ENCODE results near the gene HSD17B3.

Gene HSD17B3

DNA sequence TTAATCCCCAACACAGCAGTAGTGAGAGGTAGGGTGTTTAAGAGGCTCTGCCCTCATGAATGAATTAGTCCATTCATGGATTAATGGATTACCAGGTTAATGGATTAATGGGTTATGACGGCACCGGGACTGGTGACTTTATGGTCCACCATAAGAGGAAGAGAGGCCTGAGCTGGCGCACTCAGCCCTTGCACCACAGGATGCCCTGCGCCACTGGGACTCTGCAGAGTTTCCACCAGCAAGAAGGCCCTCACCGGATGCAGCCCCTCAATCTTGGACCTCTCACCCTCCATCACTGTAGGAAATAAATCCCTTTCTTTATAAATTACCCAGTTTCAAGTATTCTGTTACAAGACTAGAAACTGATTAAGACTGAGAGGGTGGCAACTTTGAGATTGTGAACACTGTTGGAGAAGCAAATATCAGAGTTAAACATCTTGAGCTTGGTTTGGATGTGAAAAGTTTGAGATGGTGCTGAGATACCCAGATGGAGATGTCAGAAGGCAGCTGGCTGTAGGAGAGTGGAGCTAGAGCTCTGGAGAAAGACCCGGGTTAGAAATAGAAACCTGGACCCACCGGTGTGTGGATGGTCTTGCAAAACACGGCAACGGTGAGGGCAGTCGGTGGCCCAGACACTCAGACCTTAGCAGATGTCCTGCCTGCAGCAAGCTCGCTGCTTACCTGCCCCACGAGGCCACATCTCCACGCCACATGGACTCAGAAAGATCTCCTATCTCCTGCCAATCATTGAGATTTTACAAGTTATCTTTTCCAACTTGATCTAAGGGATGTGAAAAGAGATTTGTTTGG lies 98.8 kb downstream of the HSD17B3 start:
- no peaks in the 10 kb centered on the region for H3K27me3 ChIP-seq
- no peaks in the 10 kb centered on the region for H3K9me3 ChIP-seq
- H3K4me1 ChIP-seq (ENCODE audit: control insufficient read depth in 1 of 2, insufficient read depth in 1 of 2, low read depth in 1 of 2, low read length in 1 of 2), result no peaks in the 10 kb centered on the region
- no peak overlapping the region for H3K4me3 ChIP-seq (ENCODE audit: low read depth in 1 of 2, low read length in 1 of 2)
- no peak overlapping the region for H3K27ac ChIP-seq
- TF ChIP-seq, protein P1, sequence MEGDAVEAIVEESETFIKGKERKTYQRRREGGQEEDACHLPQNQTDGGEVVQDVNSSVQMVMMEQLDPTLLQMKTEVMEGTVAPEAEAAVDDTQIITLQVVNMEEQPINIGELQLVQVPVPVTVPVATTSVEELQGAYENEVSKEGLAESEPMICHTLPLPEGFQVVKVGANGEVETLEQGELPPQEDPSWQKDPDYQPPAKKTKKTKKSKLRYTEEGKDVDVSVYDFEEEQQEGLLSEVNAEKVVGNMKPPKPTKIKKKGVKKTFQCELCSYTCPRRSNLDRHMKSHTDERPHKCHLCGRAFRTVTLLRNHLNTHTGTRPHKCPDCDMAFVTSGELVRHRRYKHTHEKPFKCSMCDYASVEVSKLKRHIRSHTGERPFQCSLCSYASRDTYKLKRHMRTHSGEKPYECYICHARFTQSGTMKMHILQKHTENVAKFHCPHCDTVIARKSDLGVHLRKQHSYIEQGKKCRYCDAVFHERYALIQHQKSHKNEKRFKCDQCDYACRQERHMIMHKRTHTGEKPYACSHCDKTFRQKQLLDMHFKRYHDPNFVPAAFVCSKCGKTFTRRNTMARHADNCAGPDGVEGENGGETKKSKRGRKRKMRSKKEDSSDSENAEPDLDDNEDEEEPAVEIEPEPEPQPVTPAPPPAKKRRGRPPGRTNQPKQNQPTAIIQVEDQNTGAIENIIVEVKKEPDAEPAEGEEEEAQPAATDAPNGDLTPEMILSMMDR (IDR thresholded peaks at IDR 0.05), result no peak
- no peaks in the 10 kb centered on the region for H3K36me3 ChIP-seq

DNA sequence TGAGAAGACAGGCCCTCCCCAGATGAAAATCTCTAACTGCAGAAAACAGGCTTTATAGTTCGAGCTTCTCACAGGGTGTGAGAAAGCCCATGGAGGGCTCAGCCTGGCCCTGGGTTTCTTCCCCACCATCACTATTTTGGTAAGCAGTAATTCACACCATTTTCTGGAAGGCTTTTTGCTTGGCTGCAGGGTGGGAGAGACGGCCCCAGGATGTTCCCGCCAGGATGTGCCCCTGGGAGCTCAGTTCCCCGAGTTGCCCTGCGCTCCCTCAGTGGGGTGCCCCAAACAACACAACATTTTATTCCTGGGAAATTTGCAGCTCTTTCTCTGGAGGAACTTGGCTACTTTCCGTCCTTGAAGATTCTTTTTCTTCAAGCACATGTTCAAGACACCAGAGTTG lies 100.8 kb downstream of the HSD17B3 start:
- H3K27me3 ChIP-seq, result no peaks in the 10 kb centered on the region
- no peak overlapping the region for H3K27ac ChIP-seq
- H3K4me3 ChIP-seq (ENCODE audit: low read depth in 1 of 2, low read length in 1 of 2), result no peak overlapping the region
- H3K4me1 ChIP-seq (ENCODE audit: control insufficient read depth in 1 of 2, insufficient read depth in 1 of 2, low read depth in 1 of 2, low read length in 1 of 2), result no peaks in the 10 kb centered on the region
- no peaks in the 10 kb centered on the region for H3K9me3 ChIP-seq
- TF ChIP-seq, protein P1 (IDR thresholded peaks at IDR 0.05), result no peak
- H3K36me3 ChIP-seq, result no peaks in the 10 kb centered on the region

DNA sequence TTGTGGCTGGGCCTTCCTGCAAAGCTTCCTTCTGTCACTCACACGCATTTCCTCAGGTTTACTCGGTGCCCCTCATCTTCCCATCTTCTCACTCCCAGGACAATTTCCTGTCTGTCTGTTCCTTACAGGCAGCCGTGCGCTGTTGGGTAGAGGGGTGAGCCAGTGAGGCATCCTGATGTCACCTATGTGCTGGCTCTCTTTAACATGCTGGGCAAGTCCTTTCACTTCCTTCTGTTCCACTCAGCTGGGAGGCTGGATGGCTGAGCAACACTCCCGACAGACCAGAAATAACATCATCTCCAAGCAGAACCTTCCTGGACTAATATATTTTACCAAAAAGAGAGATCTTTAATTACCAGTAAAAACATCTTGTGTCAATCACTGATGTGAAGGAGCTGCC lies 103.0 kb downstream of the HSD17B3 start:
- no peaks in the 10 kb centered on the region for H3K9me3 ChIP-seq
- H3K36me3 ChIP-seq, result no peaks in the 10 kb centered on the region
- H3K27me3 ChIP-seq, result no peaks in the 10 kb centered on the region
- H3K27ac ChIP-seq, result no peak overlapping the region
- no peak overlapping the region for H3K4me3 ChIP-seq (ENCODE audit: low read depth in 1 of 2, low read length in 1 of 2)
- TF ChIP-seq, protein P1 (IDR thresholded peaks at IDR 0.05), result no peak
- no peaks in the 10 kb centered on the region for H3K4me1 ChIP-seq (ENCODE audit: control insufficient read depth in 1 of 2, insufficient read depth in 1 of 2, low read depth in 1 of 2, low read length in 1 of 2)

DNA sequence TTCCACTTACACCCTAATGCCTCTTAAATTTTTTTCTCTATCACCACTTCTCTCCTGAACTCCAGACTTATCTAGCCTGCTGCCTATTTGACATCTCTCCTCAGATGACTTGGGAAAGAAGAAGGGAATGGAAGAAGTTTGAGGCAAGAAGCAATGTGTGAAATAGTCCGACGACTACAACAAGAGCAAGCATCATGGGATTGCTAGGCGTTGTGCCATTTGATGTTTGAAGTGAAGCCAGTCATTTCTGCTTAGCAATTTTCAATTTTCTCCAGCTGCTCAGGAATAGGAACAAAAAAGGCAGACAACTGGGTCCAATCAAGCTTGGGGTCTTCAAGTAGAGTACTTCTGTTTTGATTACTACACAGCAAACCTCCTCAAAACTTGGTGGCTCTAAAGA lies 106.4 kb downstream of the HSD17B3 start:
- Histone ChIP-seq H3K4me3 (ENCODE audit: low read depth in 1 of 2, low read length in 1 of 2) (no peak overlapping the region), H3K36me3 (no peaks in the 10 kb centered on the region), H3K9me3 (no peaks in the 10 kb centered on the region), H3K27me3 (no peaks in the 10 kb centered on the region), H3K4me1 (ENCODE audit: control insufficient read depth in 1 of 2, insufficient read depth in 1 of 2, low read depth in 1 of 2, low read length in 1 of 2) (no peaks in the 10 kb centered on the region), H3K27ac (no peak overlapping the region)
- TF ChIP-seq, protein P1 (IDR thresholded peaks at IDR 0.05), result no peak

DNA sequence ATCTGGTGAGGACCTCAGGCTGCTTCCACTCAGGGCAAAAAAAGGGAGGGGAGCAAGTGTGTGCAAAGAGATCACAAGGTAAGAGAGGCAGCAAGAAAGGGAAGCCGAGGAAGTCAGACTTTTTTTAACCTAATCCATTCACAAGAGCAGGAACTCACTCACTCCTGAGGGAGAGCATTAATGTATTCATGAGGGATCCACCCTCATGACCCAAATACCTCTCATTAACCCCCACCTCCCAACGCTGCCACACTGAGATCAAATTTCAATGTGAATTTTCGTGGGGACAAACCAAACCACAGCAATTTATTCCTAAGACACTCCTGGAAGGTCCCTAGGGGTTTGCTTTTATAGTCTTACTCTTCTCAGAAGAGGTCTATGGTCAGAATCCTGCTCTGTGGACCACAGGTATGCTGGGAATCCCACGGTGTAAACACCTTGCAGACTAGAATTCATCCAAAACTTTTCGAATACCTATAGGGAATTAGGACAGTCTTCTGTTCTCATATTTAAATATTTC lies 108.7 kb downstream of the HSD17B3 start:
- H3K27ac ChIP-seq, result no peak overlapping the region
- H3K9me3 ChIP-seq, result no peaks in the 10 kb centered on the region
- H3K4me3 ChIP-seq (ENCODE audit: low read depth in 1 of 2, low read length in 1 of 2), result no peak overlapping the region
- H3K27me3 ChIP-seq, result no peaks in the 10 kb centered on the region
- H3K4me1 ChIP-seq (ENCODE audit: control insufficient read depth in 1 of 2, insufficient read depth in 1 of 2, low read depth in 1 of 2, low read length in 1 of 2), result no peaks in the 10 kb centered on the region
- no peaks in the 10 kb centered on the region for H3K36me3 ChIP-seq
- TF ChIP-seq, protein P1 (IDR thresholded peaks at IDR 0.05), result no peak

All from neutrophil (primary cell).